ENCODE measurements around the gene GPRC5C. TPM values are rescaled to one million over a fixed set of nuclear protein-coding genes. Genes with fewer than 3 reads are reported as not detected.
A peak's percentile ranks its signal among the peaks of the same experiment; 100 is the strongest.

Gene GPRC5C
- total and polyA plus RNA-seq, 2 of the 13 experiments (the other 11 are each of a cell fraction or from before 2014, with no cell fraction given) = 85.6 to 300 TPM

DNA sequence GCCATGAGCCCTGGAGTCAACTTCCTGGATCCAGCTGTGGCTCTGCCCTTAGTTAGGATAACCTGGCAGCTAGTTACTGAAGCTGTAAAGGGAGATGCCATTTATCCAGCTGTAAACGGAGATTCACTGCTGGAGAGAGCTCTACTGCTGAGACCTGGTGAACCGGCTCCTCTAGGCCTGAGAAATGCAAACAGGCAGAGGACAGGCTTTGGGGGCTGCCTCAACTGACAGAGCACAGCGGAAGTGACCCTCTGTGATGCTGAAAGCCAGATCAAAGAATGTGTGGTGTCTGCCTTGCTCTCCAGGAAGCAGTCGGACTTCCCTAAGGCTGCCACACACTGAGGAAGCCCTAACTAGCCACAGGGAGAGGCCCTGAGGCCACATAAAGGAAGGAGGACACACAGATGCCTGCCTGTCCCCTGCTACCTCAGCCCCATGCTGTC is 21.9 kb upstream of the GPRC5C start (continued):
- TF ChIP-seq, protein P1, sequence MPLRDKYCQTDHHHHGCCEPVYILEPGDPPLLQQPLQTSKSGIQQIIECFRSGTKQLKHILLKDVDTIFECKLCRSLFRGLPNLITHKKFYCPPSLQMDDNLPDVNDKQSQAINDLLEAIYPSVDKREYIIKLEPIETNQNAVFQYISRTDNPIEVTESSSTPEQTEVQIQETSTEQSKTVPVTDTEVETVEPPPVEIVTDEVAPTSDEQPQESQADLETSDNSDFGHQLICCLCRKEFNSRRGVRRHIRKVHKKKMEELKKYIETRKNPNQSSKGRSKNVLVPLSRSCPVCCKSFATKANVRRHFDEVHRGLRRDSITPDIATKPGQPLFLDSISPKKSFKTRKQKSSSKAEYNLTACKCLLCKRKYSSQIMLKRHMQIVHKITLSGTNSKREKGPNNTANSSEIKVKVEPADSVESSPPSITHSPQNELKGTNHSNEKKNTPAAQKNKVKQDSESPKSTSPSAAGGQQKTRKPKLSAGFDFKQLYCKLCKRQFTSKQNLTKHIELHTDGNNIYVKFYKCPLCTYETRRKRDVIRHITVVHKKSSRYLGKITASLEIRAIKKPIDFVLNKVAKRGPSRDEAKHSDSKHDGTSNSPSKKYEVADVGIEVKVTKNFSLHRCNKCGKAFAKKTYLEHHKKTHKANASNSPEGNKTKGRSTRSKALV (CRISPR knock-in tag; IDR thresholded peaks at IDR 0.05) = no peak
- TF ChIP-seq, protein P2, sequence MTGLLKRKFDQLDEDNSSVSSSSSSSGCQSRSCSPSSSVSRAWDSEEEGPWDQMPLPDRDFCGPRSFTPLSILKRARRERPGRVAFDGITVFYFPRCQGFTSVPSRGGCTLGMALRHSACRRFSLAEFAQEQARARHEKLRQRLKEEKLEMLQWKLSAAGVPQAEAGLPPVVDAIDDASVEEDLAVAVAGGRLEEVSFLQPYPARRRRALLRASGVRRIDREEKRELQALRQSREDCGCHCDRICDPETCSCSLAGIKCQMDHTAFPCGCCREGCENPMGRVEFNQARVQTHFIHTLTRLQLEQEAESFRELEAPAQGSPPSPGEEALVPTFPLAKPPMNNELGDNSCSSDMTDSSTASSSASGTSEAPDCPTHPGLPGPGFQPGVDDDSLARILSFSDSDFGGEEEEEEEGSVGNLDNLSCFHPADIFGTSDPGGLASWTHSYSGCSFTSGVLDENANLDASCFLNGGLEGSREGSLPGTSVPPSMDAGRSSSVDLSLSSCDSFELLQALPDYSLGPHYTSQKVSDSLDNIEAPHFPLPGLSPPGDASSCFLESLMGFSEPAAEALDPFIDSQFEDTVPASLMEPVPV (CRISPR knock-in tag; IDR thresholded peaks at IDR 0.05) = no peak
- TF ChIP-seq, protein P3, sequence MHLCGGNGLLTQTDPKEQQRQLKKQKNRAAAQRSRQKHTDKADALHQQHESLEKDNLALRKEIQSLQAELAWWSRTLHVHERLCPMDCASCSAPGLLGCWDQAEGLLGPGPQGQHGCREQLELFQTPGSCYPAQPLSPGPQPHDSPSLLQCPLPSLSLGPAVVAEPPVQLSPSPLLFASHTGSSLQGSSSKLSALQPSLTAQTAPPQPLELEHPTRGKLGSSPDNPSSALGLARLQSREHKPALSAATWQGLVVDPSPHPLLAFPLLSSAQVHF (CRISPR knock-in tag; IDR thresholded peaks at IDR 0.05) = no peak
- no peak for TF ChIP-seq PHB2 (IDR thresholded peaks at IDR 0.05; ENCODE audit: partially characterized antibody)
- TF ChIP-seq ZNF557 (CRISPR knock-in tag; IDR thresholded peaks at IDR 0.05) = no peak
- TF ChIP-seq, protein P4, sequence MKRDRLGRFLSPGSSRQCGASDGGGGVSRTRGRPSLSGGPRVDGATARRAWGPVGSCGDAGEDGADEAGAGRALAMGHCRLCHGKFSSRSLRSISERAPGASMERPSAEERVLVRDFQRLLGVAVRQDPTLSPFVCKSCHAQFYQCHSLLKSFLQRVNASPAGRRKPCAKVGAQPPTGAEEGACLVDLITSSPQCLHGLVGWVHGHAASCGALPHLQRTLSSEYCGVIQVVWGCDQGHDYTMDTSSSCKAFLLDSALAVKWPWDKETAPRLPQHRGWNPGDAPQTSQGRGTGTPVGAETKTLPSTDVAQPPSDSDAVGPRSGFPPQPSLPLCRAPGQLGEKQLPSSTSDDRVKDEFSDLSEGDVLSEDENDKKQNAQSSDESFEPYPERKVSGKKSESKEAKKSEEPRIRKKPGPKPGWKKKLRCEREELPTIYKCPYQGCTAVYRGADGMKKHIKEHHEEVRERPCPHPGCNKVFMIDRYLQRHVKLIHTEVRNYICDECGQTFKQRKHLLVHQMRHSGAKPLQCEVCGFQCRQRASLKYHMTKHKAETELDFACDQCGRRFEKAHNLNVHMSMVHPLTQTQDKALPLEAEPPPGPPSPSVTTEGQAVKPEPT (CRISPR knock-in tag; IDR thresholded peaks at IDR 0.05; ENCODE audit: low read depth) = no peak
- peak; percentile 35; the same call in 1 of the 2 replicates for TF ChIP-seq STAG1 (CRISPR knock-in tag; IDR thresholded peaks at IDR 0.05)
- no peak for TF ChIP-seq ZFYVE20 (CRISPR knock-in tag; IDR thresholded peaks at IDR 0.05; ENCODE audit: borderline replicate concordance, low read depth)
- TF ChIP-seq KMT2B (CRISPR knock-in tag; IDR thresholded peaks at IDR 0.05) = no peak
- no peak for TF ChIP-seq MTA1 (CRISPR knock-in tag; IDR thresholded peaks at IDR 0.05; ENCODE audit: borderline replicate concordance)
- TF ChIP-seq, protein P5, sequence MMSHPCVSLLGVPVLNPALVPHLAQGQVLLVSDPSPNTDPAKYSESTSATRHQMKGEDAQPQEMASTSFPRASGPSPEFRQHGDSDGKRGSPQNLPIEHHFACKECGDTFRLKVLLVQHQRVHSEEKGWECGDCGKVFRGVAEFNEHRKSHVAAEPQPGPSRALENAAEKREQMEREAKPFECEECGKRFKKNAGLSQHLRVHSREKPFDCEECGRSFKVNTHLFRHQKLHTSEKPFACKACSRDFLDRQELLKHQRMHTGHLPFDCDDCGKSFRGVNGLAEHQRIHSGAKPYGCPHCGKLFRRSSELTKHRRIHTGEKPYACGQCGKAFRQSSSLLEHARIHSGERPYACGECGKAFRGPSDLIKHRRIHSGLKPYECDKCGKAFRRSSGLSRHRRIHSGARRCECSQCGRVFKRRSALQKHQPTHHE (CRISPR knock-in tag; IDR thresholded peaks at IDR 0.05; ENCODE audit: borderline replicate concordance) = no peak
- no peak for TF ChIP-seq ZNF792 (CRISPR knock-in tag; IDR thresholded peaks at IDR 0.05)
- TF ChIP-seq ZMYM4 (CRISPR knock-in tag; IDR thresholded peaks at IDR 0.05) = no peak
- TF ChIP-seq KDM4B (CRISPR knock-in tag; IDR thresholded peaks at IDR 0.05) = no peak
- TF ChIP-seq HNRNPL (IDR thresholded peaks at IDR 0.05; ENCODE audit: low read depth, low read length) = no peak
- no peak for TF ChIP-seq ZNF17 (CRISPR knock-in tag; IDR thresholded peaks at IDR 0.05)

Data from HepG2 (cell line).